CD4-positive, alpha-beta T cell (primary cell): Measurements from ENCODE around the gene C20orf202. TPM values are rescaled to one million over a fixed set of nuclear protein-coding genes. Genes with fewer than 3 reads are reported as not detected.

Experiments used
- ATAC-seq: fragments of 200-7000 bp; cut with Tn5 transposase; one replicate; pipeline ENCODE4 v1.10.0; 2022; ENCODE audit warnings: mild to moderate bottlenecking; ENCODE audit not compliant: poor library complexity
- CTCF ChIA-PET: fragments of 350-600 bp; sonication (Branson Sonifier 250); formaldehyde crosslinking; loops from one replicate; lab custom pipeline; 2021; ENCODE audit warnings: antibody characterized with exemption, inconsistent platforms; lab: Charles Lee
- POLR2A ChIA-PET: fragments of 350-600 bp; sonication (Branson Sonifier 250); formaldehyde crosslinking; loops from one replicate; lab custom pipeline; 2021; ENCODE audit warnings: antibody characterized with exemption, inconsistent platforms; lab: Charles Lee
- DNase-seq, 14 experiments: peaks; one replicate each; pipeline ENCODE4 v3.0.0-alpha.2; 2013 to 2020; ENCODE audit warnings: mixed read lengths in 2 of 14
- H3K27ac ChIP-seq, 2 donors: one replicate each; pipeline versions ENCODE4 v1.5.1 to v1.7.0; 2013; ENCODE audit warnings: low read length in 2 of 2, low read depth in 1 of 2, mild to moderate bottlenecking in 1 of 2
- H3K27me3 ChIP-seq, 2 experiments: 1 replicate in 1 of 2; 2 replicates in 1 of 2; pipeline versions ENCODE4 v1.6.1 to v1.7.0; 2013; ENCODE audit warnings: low read length in 2 of 2, control low read depth in 1 of 2, mild to moderate bottlenecking in 1 of 2, moderate library complexity in 1 of 2; ENCODE audit not compliant: insufficient read depth in 2 of 2, control insufficient read depth in 1 of 2
- H3K36me3 ChIP-seq: one replicate; pipeline ENCODE4 v1.6.1; 2013; ENCODE audit warnings: low read length, control low read depth; ENCODE audit not compliant: insufficient read depth
- H3K4me1 ChIP-seq: one replicate; pipeline ENCODE4 v1.6.1; 2013; ENCODE audit warnings: low read length, control low read depth; ENCODE audit not compliant: insufficient read depth
- H3K4me3 ChIP-seq: one replicate; pipeline ENCODE4 v1.5.1; 2013; ENCODE audit warnings: mild to moderate bottlenecking, low read length, moderate library complexity
- H3K9me3 ChIP-seq, 2 experiments: 1 replicate in 1 of 2; 2 replicates in 1 of 2; pipeline versions ENCODE4 v1.6.1 to v1.7.0; 2013; ENCODE audit warnings: low read length in 2 of 2, mild to moderate bottlenecking in 2 of 2, control low read depth in 1 of 2, moderate library complexity in 1 of 2; ENCODE audit not compliant: control insufficient read depth in 1 of 2, insufficient read depth in 1 of 2
- H3K27ac Mint-ChIP-seq: one replicate; pipeline ENCODE4 v1.8.0; 2020; ENCODE audit warnings: mixed read lengths
- H3K27me3 Mint-ChIP-seq: one replicate; pipeline ENCODE4 v1.8.0; 2021; ENCODE audit warnings: mixed read lengths
- H3K36me3 Mint-ChIP-seq: one replicate; pipeline ENCODE4 v1.8.0; 2021; ENCODE audit warnings: low read depth, mixed read lengths
- H3K4me1 Mint-ChIP-seq: one replicate; pipeline ENCODE4 v1.8.0; 2021; ENCODE audit warnings: low read depth, mixed read lengths
- H3K4me3 Mint-ChIP-seq: one replicate; pipeline ENCODE4 v1.8.0; 2020; ENCODE audit warnings: mild to moderate bottlenecking, mixed read lengths
- H3K9me3 Mint-ChIP-seq: one replicate; pipeline ENCODE4 v1.8.0; 2020; ENCODE audit warnings: mixed read lengths
- CTCF ChIP-seq: fragments of 200-600 bp; IDR thresholded peaks from one replicate; pipeline ENCODE4 v1.8.0; 2022; ENCODE audit warnings: antibody characterized with exemption, mild to moderate bottlenecking
- intact Hi-C, 2 experiments: fragments of 100-400 bp; cut with DNase I in 1 of 2; cut with micrococcal nuclease in 1 of 2; formaldehyde crosslinking; loops; one replicate each; pipeline versions ENCODE4 v1.15.1 to v1.9.0; 2023 to 2025; cut with DNase I, micrococcal nuclease
- total RNA-seq, 174 experiments: library from RNA in 2 of 174; stranded (reverse) in 2 of 174; gene quantifications; one replicate each; pipeline ENCODE4 v1.2.3 and lab custom pipeline; 2021 to 2026

Gene C20orf202
- total RNA-seq, 2 experiments from 2014 or later: not detected

GRCh38 chr20:1196634-1197033, 6.6 kb upstream of the C20orf202 start:
- no peaks in the 10 kb centered on the region for H3K9me3 Mint-ChIP-seq
- no peaks in the 10 kb centered on the region for H3K4me1 ChIP-seq
- intact Hi-C loops: no loop called here
- ChIA-PET POLR2A (no interaction called here), CTCF (no interaction called here)
- no peaks in the 10 kb centered on the region for H3K9me3 ChIP-seq
- peaks cover 8% of the 10 kb centered on the region for H3K4me1 Mint-ChIP-seq
- H3K36me3 ChIP-seq: no peaks in the 10 kb centered on the region
- DNase-seq (no peak), ATAC-seq (no peak)
- no peaks in the 10 kb centered on the region for H3K27me3 ChIP-seq
- no peak overlapping the region for H3K27ac Mint-ChIP-seq
- H3K36me3 Mint-ChIP-seq: no peaks in the 10 kb centered on the region
- no peak overlapping the region for H3K4me3 ChIP-seq
- no peak for TF ChIP-seq CTCF
- no peak overlapping the region for H3K4me3 Mint-ChIP-seq
- no peak overlapping the region for H3K27ac ChIP-seq
- H3K27me3 Mint-ChIP-seq: no peaks in the 10 kb centered on the region

GRCh38 chr20:1197801-1198200, 5.5 kb upstream of the C20orf202 start:
- intact Hi-C loops: no loop called here
- H3K9me3 Mint-ChIP-seq: no peaks in the 10 kb centered on the region
- H3K36me3 ChIP-seq: no peaks in the 10 kb centered on the region
- no peak overlapping the region for H3K4me3 Mint-ChIP-seq
- H3K9me3 ChIP-seq: no peaks in the 10 kb centered on the region
- TF ChIP-seq CTCF: no peak
- H3K36me3 Mint-ChIP-seq: no peaks in the 10 kb centered on the region
- DNase-seq: no peak
- ChIA-PET CTCF (interaction anchor here (1.1 kb wide), 1 partner anchor 15 kb away, joined by 3 read pairs; no protein-coding TSS in a partner anchor), POLR2A (no interaction called here)
- H3K4me3 ChIP-seq: no peak overlapping the region
- no peaks in the 10 kb centered on the region for H3K4me1 ChIP-seq
- ATAC-seq: no peak
- no peaks in the 10 kb centered on the region for H3K27me3 ChIP-seq
- H3K4me1 Mint-ChIP-seq: peaks cover 8% of the 10 kb centered on the region
- H3K27ac Mint-ChIP-seq: no peak overlapping the region
- H3K27me3 Mint-ChIP-seq: no peaks in the 10 kb centered on the region
- no peak overlapping the region for H3K27ac ChIP-seq

- no peak for ATAC-seq
- H3K36me3 Mint-ChIP-seq: no peaks in the 10 kb centered on the region
- Histone ChIP-seq H3K27ac (no peak overlapping the region), H3K4me1 (no peaks in the 10 kb centered on the region), H3K36me3 (no peaks in the 10 kb centered on the region), H3K27me3 (no peaks in the 10 kb centered on the region), H3K4me3 (no peak overlapping the region), H3K9me3 (no peaks in the 10 kb centered on the region)
- H3K4me1 Mint-ChIP-seq: peaks cover 8% of the 10 kb centered on the region
- no peak for TF ChIP-seq CTCF
- no peaks in the 10 kb centered on the region for H3K9me3 Mint-ChIP-seq
- H3K27ac Mint-ChIP-seq: no peak overlapping the region
- DNase-seq: no peak
- H3K4me3 Mint-ChIP-seq: no peak overlapping the region
- ChIA-PET POLR2A (no interaction called here), CTCF (interaction anchor here (1.1 kb wide), 1 partner anchor 14 kb away, joined by 3 read pairs; no protein-coding TSS in a partner anchor)
- intact Hi-C loops: no loop called here
- H3K27me3 Mint-ChIP-seq: no peaks in the 10 kb centered on the region
Measured at GRCh38 chr20:1198751-1199150, 4.5 kb upstream of the C20orf202 start.
